Right atrium auricular region (tissue), 2 donors: Measurements from ENCODE around the gene MAN2C1. TPM values are rescaled to one million over a fixed set of nuclear protein-coding genes. Genes with fewer than 3 reads are reported as not detected.
"Not testable (repeated sequence)": the region's sequence is repeated elsewhere in the genome, so short reads cannot be mapped to it uniquely, and the experiment has no call there.

ENCODE experiments used
- DNase-seq: peaks from one replicate; pipeline ENCODE4 v3.0.0-alpha.2; 2019; ENCODE audit warnings: low spot score
- H3K27ac ChIP-seq, 2 donors: fragments of 200-600 bp; sonication (generic); 1 replicate in 1 of 2; 2 replicates in 1 of 2; pipeline ENCODE4 v1.5.1; 2016 to 2019
- H3K27me3 ChIP-seq, 2 donors: fragments of 200-600 bp; sonication (generic); one replicate each; pipeline versions ENCODE4 v1.5.1 to v1.6.0; 2017 to 2019
- H3K36me3 ChIP-seq: fragments of 200-600 bp; sonication (generic); one replicate; pipeline ENCODE4 v1.5.1; 2016
- H3K4me1 ChIP-seq, 2 donors: fragments of 200-600 bp; sonication (generic); one replicate each; pipeline versions ENCODE4 v1.5.1 to v1.6.0; 2017 to 2019
- H3K4me3 ChIP-seq, 2 donors: fragments of 200-600 bp; sonication (generic); 1 replicate in 1 of 2; 2 replicates in 1 of 2; pipeline ENCODE4 v1.5.1; 2017 to 2019; ENCODE audit warnings: mild to moderate bottlenecking in 1 of 2, moderate library complexity in 1 of 2
- H3K9me3 ChIP-seq, 2 donors: fragments of 200-600 bp; sonication (generic); one replicate each; pipeline ENCODE4 v1.5.1; 2019
- total RNA-seq, 2 donors: library from RNA; depleted of rRNA; stranded (reverse); fragments of >200 nt; gene quantifications; one replicate each; pipeline ENCODE4 v1.1.0, GENCODE V29; 2016
- TF ChIP-seq, protein P1 (sequence below), 2 donors: fragments of 200-600 bp; sonication (generic); IDR thresholded peaks; one replicate each; pipeline ENCODE4 v1.5.1; 2019; ENCODE audit warnings: antibody characterized with exemption in 2 of 2

Gene MAN2C1
- total RNA-seq, 2 donors from 2014 or later: 63.2 to 81.8 TPM

DNA sequence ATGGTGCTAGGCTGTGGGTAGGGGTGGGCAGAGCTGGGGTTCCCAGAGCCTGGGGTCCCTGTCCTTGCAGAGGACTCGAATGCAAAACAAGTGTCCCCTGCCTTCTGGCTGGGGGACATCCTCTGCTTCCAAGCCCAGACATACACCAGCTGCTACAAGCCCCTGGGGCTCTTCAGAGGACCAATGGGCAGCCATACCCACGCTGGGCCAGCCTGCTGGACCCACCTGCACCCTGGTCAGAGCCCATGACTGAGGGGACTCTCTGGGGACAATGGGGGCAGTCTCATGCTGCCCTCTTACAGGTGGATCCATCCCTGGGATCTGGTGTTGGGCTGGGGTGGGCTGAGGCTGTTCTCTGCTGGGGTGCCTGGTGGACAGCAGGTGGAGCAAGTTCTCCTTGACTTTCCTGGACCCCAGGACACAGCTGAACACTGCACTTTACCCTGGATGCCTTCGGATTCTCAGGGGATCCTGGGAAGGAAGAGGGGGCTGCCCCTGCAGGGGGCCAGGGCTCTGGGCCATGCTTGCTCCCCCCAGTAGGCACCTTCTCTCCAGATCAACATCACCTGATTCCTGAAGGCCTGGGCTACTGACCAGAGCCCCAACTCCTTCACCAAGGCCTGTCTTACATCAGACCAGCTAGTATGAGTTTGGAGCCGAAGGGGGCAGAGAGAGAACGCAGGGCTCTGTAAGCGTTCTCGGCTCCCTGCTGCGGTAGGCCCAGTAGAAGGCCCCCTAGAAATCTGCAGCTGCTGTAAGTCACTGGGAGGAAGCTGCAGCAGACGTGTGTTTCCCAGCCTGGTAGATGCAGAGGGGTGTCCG is 39.7 kb downstream of the MAN2C1 start:
- Histone ChIP-seq H3K27ac (no peak overlapping the region), H3K9me3 (no peaks in the 10 kb centered on the region), H3K36me3 (no peaks in the 10 kb centered on the region), H3K4me3 (no peak overlapping the region), H3K4me1 (no peaks in the 10 kb centered on the region), H3K27me3 (no peaks in the 10 kb centered on the region)
- no peak for DNase-seq
- TF ChIP-seq, protein P1, sequence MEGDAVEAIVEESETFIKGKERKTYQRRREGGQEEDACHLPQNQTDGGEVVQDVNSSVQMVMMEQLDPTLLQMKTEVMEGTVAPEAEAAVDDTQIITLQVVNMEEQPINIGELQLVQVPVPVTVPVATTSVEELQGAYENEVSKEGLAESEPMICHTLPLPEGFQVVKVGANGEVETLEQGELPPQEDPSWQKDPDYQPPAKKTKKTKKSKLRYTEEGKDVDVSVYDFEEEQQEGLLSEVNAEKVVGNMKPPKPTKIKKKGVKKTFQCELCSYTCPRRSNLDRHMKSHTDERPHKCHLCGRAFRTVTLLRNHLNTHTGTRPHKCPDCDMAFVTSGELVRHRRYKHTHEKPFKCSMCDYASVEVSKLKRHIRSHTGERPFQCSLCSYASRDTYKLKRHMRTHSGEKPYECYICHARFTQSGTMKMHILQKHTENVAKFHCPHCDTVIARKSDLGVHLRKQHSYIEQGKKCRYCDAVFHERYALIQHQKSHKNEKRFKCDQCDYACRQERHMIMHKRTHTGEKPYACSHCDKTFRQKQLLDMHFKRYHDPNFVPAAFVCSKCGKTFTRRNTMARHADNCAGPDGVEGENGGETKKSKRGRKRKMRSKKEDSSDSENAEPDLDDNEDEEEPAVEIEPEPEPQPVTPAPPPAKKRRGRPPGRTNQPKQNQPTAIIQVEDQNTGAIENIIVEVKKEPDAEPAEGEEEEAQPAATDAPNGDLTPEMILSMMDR (IDR thresholded peaks at IDR 0.05): no peak

- TF ChIP-seq, protein P1 (IDR thresholded peaks at IDR 0.05): no peak
- no peak overlapping the region for H3K27ac ChIP-seq
These were observed 40.9 kb downstream of the MAN2C1 start for GRCh38 chr15:75327491-75327890.

GRCh38 chr15:75327005-75327404 is 41.4 kb downstream of the MAN2C1 start:
- no peaks in the 10 kb centered on the region for H3K4me1 ChIP-seq
- no peak overlapping the region for H3K4me3 ChIP-seq
- no peaks in the 10 kb centered on the region for H3K36me3 ChIP-seq
- no peaks in the 10 kb centered on the region for H3K27me3 ChIP-seq
- TF ChIP-seq, protein P1 (IDR thresholded peaks at IDR 0.05): no peak
- no peaks in the 10 kb centered on the region for H3K9me3 ChIP-seq
- no peak overlapping the region for H3K27ac ChIP-seq
- no peak for DNase-seq

More at GRCh38 chr15:75327491-75327890, 40.9 kb downstream of the MAN2C1 start:
- DNase-seq: no peak
- no peak overlapping the region for H3K4me3 ChIP-seq
- no peaks in the 10 kb centered on the region for H3K4me1 ChIP-seq
- H3K9me3 ChIP-seq: no peaks in the 10 kb centered on the region
- H3K27me3 ChIP-seq: no peaks in the 10 kb centered on the region
- H3K36me3 ChIP-seq: no peaks in the 10 kb centered on the region

- H3K9me3 ChIP-seq: no peaks in the 10 kb centered on the region
- no peaks in the 10 kb centered on the region for H3K36me3 ChIP-seq
- H3K27me3 ChIP-seq: no peaks in the 10 kb centered on the region
- H3K4me1 ChIP-seq: no peaks in the 10 kb centered on the region
- no peak overlapping the region for H3K4me3 ChIP-seq
- TF ChIP-seq, protein P1 (IDR thresholded peaks at IDR 0.05): no peak
- H3K27ac ChIP-seq: no peak overlapping the region
- no peak for DNase-seq
These were observed 42.5 kb downstream of the MAN2C1 start for GRCh38 chr15:75325922-75326321.

GRCh38 chr15:75321711-75322110 is 46.7 kb downstream of the MAN2C1 start:
- no peak overlapping the region for H3K27ac ChIP-seq
- TF ChIP-seq, protein P1 (IDR thresholded peaks at IDR 0.05): no peak
- no peak for DNase-seq

GRCh38 chr15:75319231-75319897 is 49.0 kb downstream of the MAN2C1 start:
- not testable (repeated sequence) for H3K4me1 ChIP-seq, H3K27ac ChIP-seq

More at GRCh38 chr15:75321711-75322110, 46.7 kb downstream of the MAN2C1 start:
- H3K4me3 ChIP-seq: no peak overlapping the region
- no peaks in the 10 kb centered on the region for H3K9me3 ChIP-seq
- no peaks in the 10 kb centered on the region for H3K36me3 ChIP-seq
- no peaks in the 10 kb centered on the region for H3K27me3 ChIP-seq
- H3K4me1 ChIP-seq: no peaks in the 10 kb centered on the region

More at GRCh38 chr15:75319231-75319897, 49.0 kb downstream of the MAN2C1 start:
- not testable (repeated sequence) for DNase-seq, H3K4me3 ChIP-seq, H3K27me3 ChIP-seq, H3K36me3 ChIP-seq, H3K9me3 ChIP-seq
